HG03521 (cell line): ENCODE measurements around the gene CCDC194.
"Not testable (repeated sequence)": the region's sequence is repeated elsewhere in the genome, so short reads cannot be mapped to it uniquely, and the experiment has no call there.

Source experiments
- ATAC-seq: cut with Tn5 transposase; IDR thresholded peaks from one replicate; pipeline ENCODE4 v1.9.1; 2021; ENCODE audit warnings: mild to moderate bottlenecking, moderate library complexity; ENCODE audit not compliant: unreplicated experiment

CCDC194 gene

GRCh38 chr19:17378271-17378670 is 15.7 kb downstream of the CCDC194 start:
- ATAC-seq = no peak

- ATAC-seq = no peak
These were observed 16.9 kb downstream of the CCDC194 start, which contains the start of gene PLVAP for GRCh38 chr19:17376935-17377600. TSS of gene PLVAP (minus strand) at chr19:17377342. CDS start at chr19:17377288, 54 bp downstream.

DNA sequence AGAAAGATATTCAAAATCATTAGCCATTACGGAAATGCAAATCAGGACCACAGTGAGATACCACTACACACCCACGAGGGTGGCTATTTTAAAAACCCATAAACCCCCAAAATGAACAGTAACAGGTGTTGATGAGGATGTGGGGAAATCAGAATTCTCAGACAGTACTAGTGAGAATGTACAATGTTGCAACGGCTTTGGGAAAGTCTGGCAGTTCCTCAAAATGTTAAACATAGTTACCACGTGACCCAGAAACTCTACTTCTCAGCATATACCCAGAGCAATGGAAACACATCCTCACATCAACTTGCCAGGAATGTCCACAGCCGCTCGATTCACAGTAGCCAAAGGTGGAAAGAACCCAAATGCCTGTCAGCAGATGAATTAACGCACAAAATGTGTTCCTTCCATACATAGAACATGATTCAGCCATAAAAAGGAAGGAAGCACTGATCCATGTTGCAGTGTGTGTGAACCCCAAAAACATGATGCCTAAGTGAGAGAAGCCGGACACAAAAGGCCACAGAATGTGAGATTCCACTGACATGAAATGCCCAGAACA is 23.9 kb downstream of the CCDC194 start:
- no peak for ATAC-seq

DNA sequence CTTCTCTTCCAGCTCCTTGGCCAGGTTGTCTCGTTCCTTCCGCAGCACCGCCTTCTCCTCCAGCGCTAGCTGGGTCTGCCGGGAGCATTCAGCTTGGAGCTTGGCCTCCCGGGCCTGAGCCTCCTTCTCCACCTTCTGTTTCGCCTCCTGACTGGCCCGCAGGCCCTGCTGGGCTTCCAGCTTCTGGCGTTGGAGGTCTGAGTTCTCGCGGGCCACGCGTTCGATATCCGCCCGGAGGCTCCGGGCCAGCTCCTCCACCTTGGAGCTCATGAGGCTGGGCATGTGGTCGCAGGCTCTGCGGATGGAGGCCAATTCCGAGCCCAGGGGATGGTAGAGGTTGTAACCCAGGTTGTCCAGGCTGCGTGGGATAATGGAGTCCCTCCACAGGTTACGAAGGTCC is 28.6 kb downstream of the CCDC194 start:
- ATAC-seq = no peak

- ATAC-seq = not testable (repeated sequence)
These were observed 30.0 kb downstream of the CCDC194 start for GRCh38 chr19:17363852-17364605.

GRCh38 chr19:17359905-17360800 is 33.8 kb downstream of the CCDC194 start:
- ATAC-seq = no peak

- no peak for ATAC-seq
These were observed 35.6 kb downstream of the CCDC194 start for GRCh38 chr19:17358395-17358794.

DNA sequence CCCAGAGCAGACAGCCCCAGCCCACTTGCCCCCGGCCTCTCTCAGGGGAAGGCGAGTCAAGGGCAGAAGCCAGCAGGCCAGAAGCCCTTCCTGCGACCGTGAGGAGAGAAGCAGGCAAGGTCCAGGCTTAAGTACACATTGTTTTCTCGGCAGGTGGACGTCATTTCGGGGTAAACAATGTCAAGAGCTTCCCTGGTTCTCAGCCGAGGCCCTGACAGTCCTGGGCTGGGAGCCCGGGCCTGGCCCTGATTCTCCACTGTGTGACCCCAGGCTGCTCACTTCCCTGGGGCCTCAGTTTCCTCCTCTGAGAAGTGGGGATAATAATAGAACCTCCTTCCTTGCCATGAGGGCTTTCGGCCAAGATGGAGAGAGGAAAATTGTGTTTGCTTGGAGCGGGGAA is 36.3 kb downstream of the CCDC194 start:
- ATAC-seq = no peak

DNA sequence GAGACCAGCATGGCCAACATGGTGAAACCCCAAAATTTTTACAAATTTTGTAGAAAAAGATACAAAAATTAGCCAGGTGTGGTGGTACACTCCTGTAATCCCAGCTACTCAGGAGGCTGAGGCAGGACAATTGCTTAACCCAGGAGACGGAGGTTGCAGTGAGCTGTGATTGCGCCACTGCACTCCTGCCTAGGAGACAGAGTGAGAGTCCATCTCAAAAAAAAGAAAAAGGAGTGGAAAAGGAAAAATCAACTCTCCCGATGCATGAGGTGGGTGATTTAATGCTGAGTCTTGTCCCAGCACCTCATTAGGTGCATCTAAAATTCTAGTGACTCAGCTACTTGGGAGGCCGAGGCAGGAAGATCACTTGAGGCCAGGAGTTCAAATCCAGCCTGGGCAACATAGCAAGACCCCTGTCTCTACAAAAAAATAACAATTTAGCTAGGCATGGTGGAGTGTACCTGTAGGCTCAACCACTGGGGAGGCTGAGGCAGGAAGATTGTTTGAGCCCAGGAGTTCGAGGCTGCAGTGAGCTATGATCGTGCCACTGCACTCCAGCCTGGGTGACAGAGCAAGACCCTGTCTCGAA is 36.8 kb downstream of the CCDC194 start:
- ATAC-seq = no peak

GRCh38 chr19:17353386-17353785 is 40.6 kb downstream of the CCDC194 start:
- no peak for ATAC-seq

- ATAC-seq = no peak
These were observed 41.3 kb downstream of the CCDC194 start for GRCh38 chr19:17352608-17353280.

- ATAC-seq = no peak
These were observed 42.1 kb downstream of the CCDC194 start for GRCh38 chr19:17351815-17352435.

DNA sequence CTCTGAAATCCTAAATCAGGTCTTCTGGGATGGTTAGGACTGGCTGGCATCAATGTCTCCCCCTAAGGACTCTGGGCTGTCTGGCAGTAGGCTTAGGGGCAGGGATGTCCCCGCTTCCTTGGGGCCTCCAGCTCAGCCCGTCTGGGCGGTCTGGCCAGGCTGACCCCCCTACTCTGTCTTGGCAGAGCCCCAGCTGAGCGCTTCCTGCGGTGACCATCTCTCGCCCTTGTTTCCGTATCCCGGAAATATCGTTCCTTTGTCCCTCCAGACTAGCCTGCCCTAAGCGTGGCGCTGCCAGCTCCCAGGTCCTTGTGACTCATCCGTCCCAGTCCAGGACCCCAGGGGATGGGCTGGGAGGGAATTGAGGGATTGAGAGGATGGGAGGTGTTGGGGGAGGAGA is 45.3 kb downstream of the CCDC194 start:
- no peak for ATAC-seq

GRCh38 chr19:17347877-17348276 is 46.1 kb downstream of the CCDC194 start:
- no peak for ATAC-seq

GRCh38 chr19:17347361-17347760 is 46.6 kb downstream of the CCDC194 start:
- no peak for ATAC-seq

GRCh38 chr19:17346109-17346671 is 47.8 kb downstream of the CCDC194 start:
- no peak for ATAC-seq

DNA sequence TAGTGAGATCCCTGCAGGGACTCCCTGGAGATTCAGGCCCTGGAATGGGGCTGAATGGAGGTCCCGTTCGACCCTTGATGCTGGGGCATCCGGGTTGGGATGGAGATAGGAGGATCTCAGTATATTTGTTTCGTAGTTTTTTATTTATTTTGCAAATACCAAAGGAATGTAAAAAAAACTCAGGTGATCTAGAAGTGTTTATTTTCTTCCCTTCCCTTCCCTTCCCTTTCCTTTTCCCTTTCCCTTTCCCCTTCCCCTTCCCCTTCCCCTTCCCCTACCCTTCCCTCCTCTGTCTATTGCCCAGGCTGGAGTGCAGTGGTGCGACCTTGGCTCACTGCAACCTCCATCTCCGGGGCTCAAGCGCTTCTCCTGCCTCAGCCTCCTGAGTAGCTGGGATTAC is 52.2 kb downstream of the CCDC194 start:
- no peak for ATAC-seq

- ATAC-seq = no peak
These were observed 52.6 kb downstream of the CCDC194 start for GRCh38 chr19:17341386-17341785.

DNA sequence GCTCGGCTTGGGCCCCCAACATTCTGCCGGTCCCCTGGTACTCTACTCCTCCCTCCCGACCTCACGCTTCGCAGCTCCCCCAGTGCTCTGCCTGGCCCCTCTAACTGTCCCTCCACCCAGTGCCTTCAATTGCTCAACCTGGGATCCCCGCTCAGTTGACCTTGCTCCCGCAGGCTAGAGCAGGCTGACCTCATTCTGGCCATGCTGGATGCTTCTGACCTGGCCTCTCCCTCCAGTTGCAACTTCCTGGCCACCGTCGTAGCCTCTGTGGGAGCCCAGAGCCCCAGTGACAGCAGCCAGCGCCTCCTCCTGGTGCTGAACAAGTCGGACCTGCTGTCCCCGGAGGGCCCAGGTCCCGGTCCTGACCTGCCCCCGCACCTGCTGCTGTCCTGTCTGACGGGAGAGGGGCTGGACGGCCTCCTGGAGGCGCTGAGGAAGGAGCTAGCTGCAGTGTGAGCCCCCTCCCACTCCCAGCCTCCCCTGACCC is 53.1 kb downstream of the CCDC194 start:
- ATAC-seq = no peak
